Spinal cord (tissue), 10 donors: ENCODE measurements around the gene NACA. TPM values are rescaled to one million over a fixed set of nuclear protein-coding genes. Genes with fewer than 3 reads are reported as not detected.

ENCODE experiments used
- DNase-seq, 6 donors: peaks; one replicate each; pipeline versions ENCODE4 v3.0.0 to v3.0.0-alpha.2; 2013 to 2015; ENCODE audit warnings: low spot score in 6 of 6, low read depth in 4 of 6
- H3K27ac ChIP-seq: one replicate; pipeline ENCODE4 v1.5.1; 2013; ENCODE audit warnings: low read depth, low read length, control low read depth
- H3K27me3 ChIP-seq: one replicate; pipeline ENCODE4 v1.6.1; 2013; ENCODE audit warnings: low read length; ENCODE audit not compliant: control insufficient read depth, insufficient read depth
- H3K36me3 ChIP-seq: one replicate; pipeline ENCODE4 v1.6.1; 2013; ENCODE audit warnings: low read length; ENCODE audit not compliant: control insufficient read depth, insufficient read depth
- H3K4me1 ChIP-seq: one replicate; pipeline ENCODE4 v1.6.1; 2013; ENCODE audit warnings: low read length; ENCODE audit not compliant: control insufficient read depth, insufficient read depth
- H3K4me3 ChIP-seq: one replicate; pipeline ENCODE4 v1.5.1; 2013; ENCODE audit warnings: low read depth, low read length, control low read depth
- H3K9me3 ChIP-seq: one replicate; pipeline ENCODE4 v1.6.1; 2013; ENCODE audit warnings: low read length; ENCODE audit not compliant: control insufficient read depth, insufficient read depth
- WGBS: methylation state at CpG from one replicate; pipeline ENCODE4 v1.1.5; 2013; ENCODE audit warnings: missing lambda C conversion rate; ENCODE audit not compliant: insufficient coverage; 5-methylcytosine and 5-hydroxymethylcytosine counted together
- polyA plus RNA-seq, 2 donors: library from polyadenylated mRNA; unstranded; fragments of 120-200 nt; gene quantifications; one replicate each; pipeline ENCODE4 v1.2.1, GENCODE V29; 2013; ENCODE audit not compliant: insufficient read length in 2 of 2
- total RNA-seq, 2 donors: library from RNA; depleted of rRNA in 1 of 2; stranded (reverse); fragments of 120-200 nt in 1 of 2; fragments of >200 nt in 1 of 2; gene quantifications; one replicate each; pipeline versions ENCODE4 v1.2.3 to v1.2.4, GENCODE V29; 2013 to 2014
- donor health status: healthy.

NACA gene
- total and polyA plus RNA-seq, 4 donors: 832 to 1,792 (median 1,325) TPM

GRCh38 chr12:56684745-56685359 lies 40.2 kb downstream of the NACA start:
- H3K27me3 ChIP-seq: no peaks in the 10 kb centered on the region
- H3K4me3 ChIP-seq: no peak overlapping the region
- WGBS: 60% methylated on average over 1 of the region's 8 CpGs
- DNase-seq: no peak
- peak overlapping the region; percentile 54 for H3K27ac ChIP-seq
- no peaks in the 10 kb centered on the region for H3K9me3 ChIP-seq
- peaks cover 21% of the 10 kb centered on the region for H3K36me3 ChIP-seq
- H3K4me1 ChIP-seq: peaks cover 30% of the 10 kb centered on the region

- Histone ChIP-seq H3K27me3 (no peaks in the 10 kb centered on the region), H3K4me3 (no peak overlapping the region), H3K9me3 (no peaks in the 10 kb centered on the region), H3K36me3 (peaks cover 16% of the 10 kb centered on the region), H3K4me1 (peaks cover 16% of the 10 kb centered on the region), H3K27ac (no peak overlapping the region)
- DNase-seq: no peak
- WGBS: 98% methylated on average over 4 of the region's 6 CpGs
These were observed 42.8 kb downstream of the NACA start for GRCh38 chr12:56682323-56682722.

GRCh38 chr12:56679883-56680575 lies 45.1 kb downstream of the NACA start:
- no peak for DNase-seq
- whole genome bisulfite sequencing: 97% methylated on average over 5 of the region's 13 CpGs
- Histone ChIP-seq H3K4me3 (no peak overlapping the region), H3K36me3 (peaks cover 15% of the 10 kb centered on the region), H3K9me3 (no peaks in the 10 kb centered on the region), H3K27ac (no peak overlapping the region), H3K27me3 (no peaks in the 10 kb centered on the region), H3K4me1 (peaks cover 3% of the 10 kb centered on the region)

DNA sequence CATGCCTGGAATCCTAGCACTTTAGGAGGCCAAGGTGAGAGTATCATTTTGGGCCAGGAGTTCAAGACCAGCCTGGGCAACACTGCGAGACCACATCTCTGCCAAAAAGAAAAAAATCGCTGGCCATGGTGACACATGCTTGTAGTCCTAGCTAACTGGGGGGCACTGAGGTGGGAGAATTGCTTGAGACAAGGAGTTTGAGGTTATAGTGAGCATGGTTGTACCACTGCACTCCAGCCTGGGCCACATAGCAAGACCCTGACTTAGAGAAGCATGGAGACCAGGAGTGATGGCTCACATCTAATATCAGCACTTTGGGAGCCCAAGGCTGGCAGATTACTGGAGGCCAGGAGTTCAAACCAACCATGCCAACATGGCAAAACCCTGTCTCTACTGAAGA lies 46.2 kb downstream of the NACA start:
- WGBS: 95% methylated on average over 2 of the region's 2 CpGs
- Histone ChIP-seq H3K4me3 (no peak overlapping the region), H3K27me3 (no peaks in the 10 kb centered on the region), H3K36me3 (peaks cover 15% of the 10 kb centered on the region), H3K4me1 (no peaks in the 10 kb centered on the region), H3K27ac (no peak overlapping the region), H3K9me3 (no peaks in the 10 kb centered on the region)
- DNase-seq: no peak

- H3K4me1 ChIP-seq: no peaks in the 10 kb centered on the region
- peaks cover 11% of the 10 kb centered on the region for H3K36me3 ChIP-seq
- no peaks in the 10 kb centered on the region for H3K9me3 ChIP-seq
- H3K27me3 ChIP-seq: no peaks in the 10 kb centered on the region
- H3K27ac ChIP-seq: no peak overlapping the region
- H3K4me3 ChIP-seq: no peak overlapping the region
- DNase-seq: no peak
- no CpG with 5 or more reads among the region's 1 CpG for WGBS
These were observed 47.4 kb downstream of the NACA start for GRCh38 chr12:56677680-56678079.

- Histone ChIP-seq H3K9me3 (no peaks in the 10 kb centered on the region), H3K36me3 (peaks cover 15% of the 10 kb centered on the region), H3K27ac (no peak overlapping the region), H3K4me3 (no peak overlapping the region), H3K4me1 (no peaks in the 10 kb centered on the region), H3K27me3 (no peaks in the 10 kb centered on the region)
- 94% methylated on average over 2 of the region's 11 CpGs for WGBS
- no peak for DNase-seq
These were observed 48.1 kb downstream of the NACA start for GRCh38 chr12:56676851-56677580.

- Histone ChIP-seq H3K36me3 (peaks cover 34% of the 10 kb centered on the region), H3K4me1 (no peaks in the 10 kb centered on the region), H3K27me3 (no peaks in the 10 kb centered on the region), H3K9me3 (no peaks in the 10 kb centered on the region), H3K4me3 (no peak overlapping the region), H3K27ac (no peak overlapping the region)
- no peak for DNase-seq
- 93% methylated on average over 2 of the region's 2 CpGs for WGBS
These were observed 53.5 kb downstream of the NACA start for GRCh38 chr12:56671608-56672007.

DNA sequence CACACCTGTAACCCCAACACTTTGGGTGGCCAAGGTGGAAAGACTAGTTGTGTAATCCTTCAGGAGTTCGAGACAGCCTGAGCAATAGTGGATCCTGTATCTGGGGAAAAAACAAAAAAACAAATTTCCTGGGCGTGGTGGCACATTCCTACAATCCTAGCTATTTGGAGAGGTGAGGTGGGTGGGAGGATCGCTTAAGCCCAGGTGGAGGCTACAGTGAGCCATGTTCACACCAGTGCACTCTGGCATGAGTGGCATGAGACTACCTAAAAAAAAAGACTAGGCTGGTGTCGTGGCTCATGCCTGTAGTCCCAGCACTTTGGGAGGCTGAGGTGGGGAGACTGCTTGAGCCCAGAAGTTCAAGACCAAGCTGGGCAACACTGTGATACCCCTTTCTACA lies 54.3 kb downstream of the NACA start:
- no peaks in the 10 kb centered on the region for H3K9me3 ChIP-seq
- no peak overlapping the region for H3K27ac ChIP-seq
- DNase-seq: no peak
- no peaks in the 10 kb centered on the region for H3K4me1 ChIP-seq
- 94% methylated on average over 3 of the region's 4 CpGs for WGBS
- H3K4me3 ChIP-seq: no peak overlapping the region
- no peaks in the 10 kb centered on the region for H3K27me3 ChIP-seq
- peaks cover 36% of the 10 kb centered on the region for H3K36me3 ChIP-seq

GRCh38 chr12:56668197-56668457 lies 57.0 kb downstream of the NACA start:
- WGBS: no CpG with 5 or more reads among the region's 2 CpGs
- Histone ChIP-seq H3K4me3 (no peak overlapping the region), H3K27me3 (no peaks in the 10 kb centered on the region), H3K9me3 (no peaks in the 10 kb centered on the region), H3K36me3 (peaks cover 44% of the 10 kb centered on the region), H3K27ac (no peak overlapping the region), H3K4me1 (no peaks in the 10 kb centered on the region)
- DNase-seq: no peak
